NCI-H460 (cell line): ENCODE data around the gene HOXD4. TPM values are rescaled to one million over a fixed set of nuclear protein-coding genes. Genes with fewer than 3 reads are reported as not detected.
A peak's percentile ranks its signal among the peaks of the same experiment; 100 is the strongest.

Source experiments
- DNase-seq: peaks from one replicate; pipeline ENCODE4 v3.0.0-alpha.2; 2016; ENCODE audit warnings: low read depth; ENCODE audit errors: extremely low read depth
- polyA plus RNA-seq: library from polyadenylated mRNA; depleted of rRNA; stranded (reverse); fragments of >200 nt; gene quantifications from 2 replicates; pipeline ENCODE4 v1.2.3, GENCODE V29; 2014; cell fraction: nucleus; rRNA removed
- total RNA-seq: library from RNA; depleted of rRNA; stranded (reverse); fragments of >200 nt; shearing (Covaris generic); gene quantifications from 2 replicates; pipeline ENCODE4 v1.2.3, GENCODE V29; 2014; rRNA removed

Gene HOXD4
- not detected in 2 replicates for total RNA-seq
- polyA plus RNA-seq: not detected in 2 replicates

DNA sequence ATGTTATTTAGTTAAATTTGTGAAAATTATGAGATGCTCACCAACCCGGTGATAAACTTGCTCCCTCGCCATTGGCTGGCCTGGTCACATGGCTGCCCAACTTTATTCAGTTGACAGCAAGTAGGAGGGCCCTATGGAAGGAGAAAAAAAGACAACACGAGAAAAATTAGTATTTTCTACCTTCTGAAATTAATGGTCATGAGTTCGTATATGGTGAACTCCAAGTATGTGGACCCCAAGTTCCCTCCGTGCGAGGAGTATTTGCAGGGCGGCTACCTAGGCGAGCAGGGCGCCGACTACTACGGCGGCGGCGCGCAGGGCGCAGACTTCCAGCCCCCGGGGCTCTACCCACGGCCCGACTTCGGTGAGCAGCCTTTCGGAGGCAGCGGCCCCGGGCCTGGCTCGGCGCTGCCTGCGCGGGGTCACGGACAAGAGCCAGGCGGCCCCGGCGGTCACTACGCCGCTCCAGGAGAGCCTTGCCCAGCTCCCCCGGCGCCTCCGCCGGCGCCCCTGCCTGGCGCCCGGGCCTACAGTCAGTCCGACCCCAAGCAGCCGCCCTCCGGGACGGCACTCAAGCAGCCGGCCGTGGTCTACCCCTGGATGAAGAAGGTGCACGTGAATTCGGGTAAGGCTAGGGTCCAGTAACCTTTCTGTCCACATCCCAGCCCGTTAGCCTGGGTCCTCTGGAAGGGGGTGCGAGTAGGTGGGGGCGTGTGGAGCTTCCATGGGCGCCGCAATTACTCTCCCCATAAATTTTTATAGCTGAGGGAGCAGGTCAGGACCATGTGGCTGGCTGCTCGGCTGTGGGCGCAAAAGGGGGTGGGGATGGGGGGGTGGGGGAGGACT, at the start of gene HOXD4:
HOXD4 (plus strand) TSS at position 109 of the 846 bp plus-strand sequence; CDS start at position 193, 84 bp downstream.
- DNase-seq: no peak

DNA sequence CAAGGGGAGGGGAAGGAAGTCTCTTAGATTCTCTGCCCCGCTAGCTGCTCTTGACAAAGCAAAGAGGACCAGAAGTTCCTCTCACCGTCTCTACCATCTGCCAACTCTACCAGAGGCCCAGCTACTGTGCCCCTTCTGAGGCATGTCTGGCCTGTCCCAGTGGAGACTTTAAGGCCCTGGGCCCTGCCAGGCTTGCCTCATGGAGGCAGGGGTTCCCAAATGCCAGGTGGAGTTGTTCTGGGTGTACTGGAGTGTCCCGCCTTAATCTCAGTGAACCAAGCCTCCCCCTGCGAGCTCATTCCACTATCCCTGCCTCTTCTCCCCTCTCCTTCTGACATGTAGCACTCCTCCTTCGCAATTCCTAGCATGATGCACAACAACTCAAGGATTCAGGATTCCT, 49.5 kb upstream of the HOXD4 start:
- no peak for DNase-seq

DNA sequence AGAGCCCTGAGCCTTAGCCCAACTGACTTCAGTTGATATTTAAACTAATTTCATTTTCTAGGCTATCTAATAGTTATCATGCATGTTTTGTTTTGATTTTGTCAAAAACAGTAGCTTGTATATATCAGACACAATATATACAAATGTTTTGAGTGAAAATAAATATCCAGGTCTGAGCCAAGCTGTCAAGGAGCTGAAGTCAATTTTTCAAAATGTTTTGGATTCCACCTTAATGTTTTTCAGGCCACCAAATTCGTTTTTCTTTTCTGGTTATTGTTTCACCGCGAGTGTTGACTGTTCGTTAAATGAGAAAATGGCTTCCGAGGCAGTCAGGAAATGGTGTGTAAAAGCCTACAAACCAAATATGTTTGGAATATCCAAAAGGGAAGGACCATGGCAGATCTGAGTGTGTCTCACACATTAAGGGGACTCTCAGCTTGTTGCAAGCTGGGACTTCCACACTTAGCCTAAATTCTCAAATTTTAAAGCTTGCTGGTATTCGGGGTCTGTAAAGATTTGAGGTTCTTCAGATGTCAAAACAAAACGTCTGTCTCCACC, 49.0 kb upstream of the HOXD4 start:
- no peak for DNase-seq

DNA sequence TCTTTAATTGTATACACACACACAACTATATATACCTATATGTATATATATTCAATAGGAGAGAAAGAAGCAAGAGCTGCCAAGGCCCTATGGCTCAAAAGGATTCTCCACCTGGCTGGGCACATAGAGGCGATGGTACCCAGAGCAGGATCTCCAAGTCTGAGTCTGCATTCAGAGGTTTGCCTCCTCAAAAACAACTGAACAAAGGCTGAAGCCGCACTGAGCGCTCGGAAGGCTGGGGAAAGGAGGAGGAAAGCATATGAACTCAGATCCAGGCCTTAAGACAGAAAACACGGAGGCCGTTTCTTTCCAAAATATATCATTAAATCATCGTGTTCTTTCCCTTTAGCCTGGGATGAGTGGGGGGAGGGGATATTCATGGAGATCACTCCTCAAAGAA, 48.2 kb upstream of the HOXD4 start:
- no peak for DNase-seq

DNA sequence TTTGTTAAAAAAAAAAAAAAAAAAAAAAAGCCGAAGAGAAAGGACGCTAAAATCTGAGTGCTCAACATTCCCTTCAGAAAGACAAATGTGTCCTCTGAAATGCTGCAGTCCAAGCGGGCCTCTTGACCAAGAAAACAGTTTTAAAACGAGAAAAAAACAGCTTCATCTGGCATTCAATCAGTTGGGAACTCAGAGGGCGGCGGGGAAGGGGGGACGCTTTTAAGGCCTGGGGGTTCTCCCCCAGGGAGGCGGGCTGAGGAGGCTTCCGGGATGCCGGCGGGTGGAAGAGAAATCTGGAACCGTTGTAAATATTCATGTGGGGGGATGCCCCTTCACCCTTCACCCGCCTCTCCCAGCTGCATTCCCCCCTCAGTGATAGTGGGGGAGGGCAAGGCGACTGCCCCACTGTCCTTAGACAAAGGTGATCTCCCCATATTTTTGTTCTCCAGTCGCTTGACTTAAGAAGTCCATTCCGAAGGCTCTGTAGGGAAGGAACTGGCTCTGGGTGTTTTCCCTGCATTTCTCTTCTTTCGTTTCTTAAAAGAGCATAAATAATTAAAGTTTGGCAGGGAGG, 47.5 kb upstream of the HOXD4 start:
- DNase-seq: no peak

DNA sequence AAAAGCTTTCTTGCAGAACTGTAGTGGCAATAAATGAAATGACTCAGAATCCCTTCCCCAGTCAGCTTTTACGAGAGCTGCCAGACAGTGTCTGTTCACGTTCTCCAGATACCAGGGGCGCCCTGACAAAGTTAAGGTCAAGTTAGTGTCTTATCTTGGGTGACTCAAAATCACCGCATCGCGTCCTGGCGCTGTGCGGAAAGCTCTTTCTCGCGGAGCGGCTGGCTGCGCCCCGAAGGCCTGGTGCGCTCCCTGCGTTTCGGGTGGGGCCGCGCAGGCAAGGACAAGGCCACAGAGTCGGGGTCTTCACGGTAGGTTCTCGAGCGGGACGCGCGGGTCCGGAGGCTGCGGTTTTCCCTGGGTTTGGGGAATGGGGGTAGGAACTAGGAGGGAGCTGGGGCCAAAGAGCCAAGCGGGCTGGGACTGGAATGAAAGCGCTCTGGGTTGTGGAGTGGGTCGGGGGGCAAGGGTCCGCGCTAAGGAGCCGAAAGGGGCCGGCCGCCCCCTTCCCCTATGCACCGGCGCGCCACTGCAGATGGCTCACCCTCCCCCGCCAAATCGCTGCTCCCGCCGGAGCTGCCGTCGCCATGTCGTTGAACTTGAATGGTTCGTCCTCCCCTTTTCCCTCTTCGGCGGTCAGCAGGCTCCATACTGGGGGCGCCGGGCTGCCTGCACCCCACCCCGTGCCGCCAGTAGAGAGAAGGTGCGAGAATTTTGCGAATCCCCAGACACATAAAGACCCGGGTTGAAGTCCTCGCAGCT, 46.9 kb upstream of the HOXD4 start:
- no peak for DNase-seq

DNA sequence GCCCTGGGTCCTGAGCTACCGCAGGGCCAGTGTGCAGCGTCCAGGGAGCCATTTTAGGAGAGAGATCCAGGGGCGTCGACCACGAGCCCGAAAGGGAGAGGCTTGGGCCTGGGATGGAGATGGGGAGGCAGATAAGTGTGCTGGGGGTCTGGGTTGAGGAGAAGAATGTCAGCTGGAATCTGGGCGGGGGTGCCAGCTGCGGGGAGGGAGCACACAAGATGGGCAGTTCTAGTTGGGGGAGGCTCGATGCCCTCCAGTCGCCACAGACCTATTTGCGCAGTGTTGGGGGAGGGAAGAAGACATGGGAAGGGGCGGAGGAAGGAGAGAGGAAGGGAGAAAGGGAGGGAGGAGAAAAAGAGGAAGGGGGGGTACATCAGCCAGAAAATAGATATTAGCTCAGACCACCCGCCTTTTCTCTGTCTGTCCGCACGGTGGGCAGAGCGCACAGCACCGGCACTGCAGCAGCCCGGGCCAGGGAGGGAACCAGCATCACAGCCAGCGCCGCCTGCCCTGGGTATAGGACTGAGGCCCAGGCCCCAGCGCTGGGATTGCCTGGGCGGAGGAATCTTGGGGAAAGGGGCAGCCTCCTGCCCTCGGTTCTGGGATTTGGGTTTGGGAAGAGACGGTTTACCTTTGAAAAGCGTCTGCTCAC, 46.1 kb upstream of the HOXD4 start:
- DNase-seq: no peak

DNA sequence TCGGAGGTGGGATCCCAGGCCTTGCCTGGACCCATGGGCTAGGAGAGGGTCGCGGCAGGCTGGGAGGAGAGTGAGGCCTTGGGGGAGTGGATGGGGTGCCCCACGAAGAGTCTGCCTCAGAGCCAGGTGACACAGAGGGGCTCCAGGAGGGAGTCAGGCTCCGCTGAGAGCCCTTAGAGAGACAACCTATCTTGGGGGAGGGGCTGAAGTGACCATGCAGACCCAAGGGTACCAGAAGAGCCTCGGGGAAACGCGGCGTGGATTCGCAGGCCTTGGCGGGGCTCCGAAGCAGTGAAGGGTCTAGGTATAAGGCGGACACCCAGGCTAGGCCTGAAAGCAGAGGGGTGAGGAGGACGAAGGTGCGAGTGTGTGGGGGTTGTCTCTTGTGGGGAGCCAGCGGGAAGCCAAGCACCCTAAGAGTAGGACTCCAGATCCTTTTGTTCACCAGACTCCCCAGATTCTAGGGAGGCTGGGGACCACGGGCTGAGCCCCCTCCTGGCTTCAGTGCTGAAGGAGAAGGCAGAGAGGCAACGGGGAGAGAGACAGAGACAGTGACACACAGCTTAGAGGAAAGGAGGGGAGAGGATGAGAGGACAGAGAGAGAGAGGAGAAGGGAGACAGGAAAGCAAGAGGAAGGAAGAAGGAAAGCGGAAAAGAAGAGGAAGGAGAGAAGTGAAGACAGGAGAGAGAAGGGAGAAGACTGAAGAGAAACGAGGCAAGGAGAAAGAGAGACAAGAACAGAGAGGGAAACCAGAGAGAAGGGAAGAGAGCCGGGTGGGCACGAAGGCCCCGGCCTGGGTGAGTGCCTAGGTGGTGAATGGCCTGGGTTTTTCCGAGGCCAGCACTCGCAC, 45.4 kb upstream of the HOXD4 start:
- DNase-seq: no peak

DNA sequence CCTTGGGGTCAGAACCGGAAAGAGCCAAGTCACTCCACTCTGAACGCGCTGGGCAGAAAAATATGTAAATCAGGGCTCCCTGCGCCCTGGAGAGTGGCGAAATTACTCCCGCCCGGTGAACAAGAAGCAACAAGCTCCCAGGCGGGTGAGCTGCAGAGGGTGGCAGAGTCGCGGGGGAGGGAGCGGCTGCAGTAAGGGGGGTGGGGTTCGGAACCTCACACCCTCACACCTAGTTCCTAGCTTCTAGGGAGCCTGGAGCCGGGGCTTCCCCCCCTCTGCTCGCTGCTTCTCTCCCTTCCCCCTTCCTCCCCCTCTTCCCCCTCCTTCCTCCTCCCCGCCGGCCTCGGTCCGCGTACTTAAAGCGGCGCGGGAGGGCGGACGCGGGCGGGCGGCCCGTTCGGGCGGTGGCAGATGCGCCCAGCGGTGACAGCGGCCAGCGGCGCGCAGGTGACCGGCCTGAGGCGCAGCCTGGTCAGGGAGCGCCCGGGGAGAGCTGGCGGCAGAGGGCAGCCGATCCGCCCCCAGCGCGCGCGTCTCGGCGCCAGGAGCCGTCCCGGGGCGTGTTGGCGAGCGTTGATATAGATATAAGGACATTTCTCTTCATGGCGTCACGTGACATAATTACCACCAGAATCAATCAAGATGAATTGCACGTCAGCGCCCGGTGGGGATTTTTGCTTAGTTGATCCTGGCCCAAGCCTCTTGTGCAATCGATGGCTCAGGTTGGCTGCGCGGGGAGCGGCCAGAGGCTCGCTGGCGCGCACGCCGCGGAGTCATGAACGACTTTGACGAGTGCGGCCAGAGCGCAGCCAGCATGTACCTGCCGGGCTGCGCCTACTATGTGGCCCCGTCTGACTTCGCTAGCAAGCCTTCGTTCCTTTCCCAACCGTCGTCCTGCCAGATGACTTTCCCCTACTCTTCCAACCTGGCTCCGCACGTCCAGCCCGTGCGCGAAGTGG, 44.5 kb upstream of the HOXD4 start, which contains the start of gene HOXD11:
HOXD11 (plus strand) TSS at position 700 of the 959 bp plus-strand sequence; CDS start at position 776, 76 bp downstream.
- DNase-seq: no peak

DNA sequence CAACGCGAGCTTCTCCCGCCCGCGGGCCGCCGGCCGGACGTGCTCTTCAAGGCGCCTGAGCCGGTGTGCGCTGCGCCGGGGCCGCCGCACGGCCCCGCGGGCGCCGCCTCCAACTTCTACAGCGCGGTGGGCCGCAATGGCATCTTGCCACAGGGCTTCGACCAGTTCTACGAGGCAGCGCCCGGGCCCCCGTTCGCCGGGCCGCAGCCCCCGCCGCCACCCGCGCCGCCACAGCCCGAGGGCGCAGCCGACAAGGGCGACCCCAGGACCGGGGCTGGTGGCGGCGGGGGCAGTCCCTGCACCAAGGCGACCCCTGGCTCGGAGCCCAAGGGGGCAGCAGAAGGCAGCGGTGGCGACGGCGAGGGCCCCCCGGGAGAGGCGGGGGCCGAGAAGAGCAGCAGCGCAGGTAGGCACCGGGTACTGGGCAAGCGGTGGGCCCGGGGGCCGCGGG, 43.6 kb upstream of the HOXD4 start:
- DNase-seq: no peak

DNA sequence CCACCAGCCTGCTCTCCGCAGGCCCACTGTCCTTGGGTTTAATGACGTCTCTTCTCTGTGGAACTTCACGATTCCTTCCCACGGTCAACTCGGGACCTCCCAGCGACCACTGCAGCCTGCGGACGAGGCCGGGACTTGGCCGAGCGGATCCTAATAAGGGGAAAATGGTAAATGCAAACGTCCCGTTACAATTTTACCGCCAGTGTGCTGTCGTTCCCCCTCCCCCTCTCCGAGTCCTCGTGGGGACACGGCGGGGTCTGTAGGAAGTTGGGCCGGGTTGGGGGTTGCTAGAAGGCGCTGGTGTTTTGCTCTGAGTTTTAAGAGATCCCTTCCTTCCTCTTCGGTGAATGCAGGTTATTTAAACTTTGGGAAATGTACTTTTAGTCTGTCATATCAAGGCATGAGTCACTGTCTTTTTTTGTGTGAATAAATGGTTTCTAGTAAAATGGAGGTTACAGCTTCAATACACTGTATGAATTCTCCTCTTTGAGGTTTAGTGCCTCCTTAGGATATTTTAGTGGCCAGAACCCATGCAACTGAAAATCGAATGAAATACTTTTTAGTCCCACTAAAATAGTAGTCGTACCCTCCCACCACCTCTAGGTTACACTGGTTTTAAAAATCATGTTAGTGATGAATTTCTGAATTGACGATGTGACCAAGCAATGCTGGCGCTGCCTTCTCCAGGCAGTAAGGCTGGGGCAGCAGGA, 42.0 kb upstream of the HOXD4 start:
- no peak for DNase-seq

DNA sequence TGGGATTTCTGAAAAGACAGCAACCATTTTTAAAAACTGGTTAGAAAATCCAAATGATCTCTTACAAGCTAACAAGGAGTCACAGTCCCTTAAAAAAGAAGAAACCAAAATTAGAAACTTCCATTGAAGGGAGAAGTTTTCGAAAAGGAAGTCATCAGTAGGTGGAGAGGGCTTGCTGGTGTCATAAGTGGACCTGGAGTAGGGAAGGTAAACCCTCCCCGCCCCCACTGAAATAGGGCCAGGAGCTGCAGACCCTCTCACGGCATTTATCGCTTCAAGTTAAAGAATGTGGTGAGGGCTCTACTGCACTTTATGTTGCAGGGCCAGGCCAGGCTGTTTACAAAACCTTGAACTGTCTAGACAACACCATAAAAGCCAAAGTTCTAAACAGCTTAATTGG, 41.4 kb upstream of the HOXD4 start:
- no peak for DNase-seq

DNA sequence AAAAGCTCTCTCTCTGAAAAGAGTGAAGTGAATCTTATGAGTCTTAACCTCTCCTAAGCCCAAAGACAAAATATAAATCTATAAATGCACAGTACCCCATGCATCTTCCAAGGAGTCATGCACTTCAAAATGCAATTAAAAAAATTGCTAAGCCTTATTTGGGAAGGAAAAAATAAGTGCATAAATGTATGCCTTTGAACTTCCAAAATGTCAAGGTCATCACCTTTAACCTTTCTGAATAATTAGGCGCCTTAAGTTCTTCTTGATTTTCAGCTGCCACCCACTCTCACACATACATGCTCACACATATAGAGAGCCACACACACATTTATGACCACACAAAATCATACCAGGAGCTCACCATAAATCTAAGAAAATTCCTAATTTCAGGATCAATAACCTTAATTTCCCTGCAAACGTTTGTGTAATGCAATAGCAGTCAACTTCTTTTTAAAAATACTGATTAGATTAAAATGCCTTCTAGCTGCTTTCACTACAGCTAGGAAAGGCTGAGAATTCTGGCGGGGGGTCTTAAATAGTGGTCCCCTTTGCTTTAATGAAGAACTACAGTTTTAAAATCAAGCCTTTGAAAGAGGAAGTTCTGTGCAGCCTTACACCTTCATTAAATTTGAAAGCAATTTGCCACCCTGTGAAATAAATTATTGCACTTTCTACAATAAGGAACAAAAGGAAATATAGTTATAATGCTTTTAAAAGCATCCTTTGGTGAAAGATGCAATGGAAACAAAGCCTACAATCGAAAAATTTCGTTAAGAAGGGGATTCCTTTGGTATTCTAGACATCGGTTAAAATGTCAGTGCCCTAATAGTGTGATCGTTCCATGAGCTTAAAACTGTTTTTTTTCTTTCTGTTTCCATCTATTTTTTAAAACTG, 40.7 kb upstream of the HOXD4 start:
- no peak for DNase-seq

DNA sequence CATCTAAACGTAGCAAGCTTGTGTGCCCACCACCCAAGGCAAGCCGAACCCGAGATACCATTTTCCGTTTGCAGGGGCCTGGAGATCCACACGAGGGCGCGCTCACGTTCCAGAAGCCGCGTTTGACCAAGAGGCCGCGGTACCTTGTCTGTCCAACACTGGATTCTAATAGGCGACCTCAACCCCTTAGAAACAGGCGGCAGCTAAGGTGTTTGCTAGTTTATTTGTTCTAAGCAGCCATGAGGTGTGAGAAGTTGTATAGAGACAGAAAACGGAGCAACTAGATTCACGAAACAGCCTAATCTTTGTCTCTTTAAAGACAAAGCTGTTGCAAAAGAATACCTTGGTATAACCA, 40.1 kb upstream of the HOXD4 start:
- peak; percentile 55 for DNase-seq

DNA sequence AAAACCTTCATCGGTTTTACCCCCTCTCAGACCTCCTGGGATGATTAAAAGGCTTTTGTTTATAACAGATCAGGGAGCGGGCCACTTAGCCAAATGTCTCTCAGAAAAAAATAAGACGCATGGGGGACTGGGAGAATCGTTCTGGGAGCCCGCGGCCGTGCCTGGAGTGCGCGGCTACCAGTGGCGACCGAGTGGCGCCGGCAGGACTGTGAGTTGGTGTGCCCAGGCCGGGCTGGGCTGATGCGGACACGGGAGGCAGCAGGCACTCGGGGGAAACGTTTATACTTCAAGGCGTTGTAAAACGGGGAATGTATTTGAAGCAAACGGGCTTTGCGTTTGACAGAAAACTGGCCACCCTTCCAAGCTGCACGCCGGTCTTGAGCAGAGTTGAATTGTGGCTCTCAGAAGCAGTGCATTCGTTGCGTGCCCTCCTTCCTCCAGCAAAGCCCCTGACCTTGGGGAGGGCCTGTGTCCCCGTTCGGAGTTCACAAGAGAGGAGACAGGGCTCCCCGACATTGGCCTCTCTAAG, 39.4 kb upstream of the HOXD4 start:
- no peak for DNase-seq
